Vagina (tissue), 2 donors: ENCODE results near the gene ALDH3B2.
"Not testable (repeated sequence)": the region's sequence is repeated elsewhere in the genome, so short reads cannot be mapped to it uniquely, and the experiment has no call there.

Experiments
- POLR2AphosphoS5 ChIP-seq, 2 donors: sonication (generic); formaldehyde crosslinking; IDR thresholded peaks; one replicate each; pipeline ENCODE4 v1.9.0; 2017; ENCODE audit warnings: antibody characterized with exemption in 2 of 2, mild to moderate bottlenecking in 2 of 2, low read depth in 1 of 2; ENCODE audit not compliant: insufficient read depth in 1 of 2
- TF ChIP-seq, protein P1 (sequence below), 3 experiments: fragments of 450-650 bp in 2 of 3; fragments of 200-600 bp in 1 of 3; sonication (generic) in 1 of 3; IDR thresholded peaks; one replicate each; pipeline ENCODE4 v1.5.1; 2017 to 2019; ENCODE audit warnings: antibody characterized with exemption in 3 of 3, mild to moderate bottlenecking in 2 of 3, moderate library complexity in 2 of 3

DNA sequence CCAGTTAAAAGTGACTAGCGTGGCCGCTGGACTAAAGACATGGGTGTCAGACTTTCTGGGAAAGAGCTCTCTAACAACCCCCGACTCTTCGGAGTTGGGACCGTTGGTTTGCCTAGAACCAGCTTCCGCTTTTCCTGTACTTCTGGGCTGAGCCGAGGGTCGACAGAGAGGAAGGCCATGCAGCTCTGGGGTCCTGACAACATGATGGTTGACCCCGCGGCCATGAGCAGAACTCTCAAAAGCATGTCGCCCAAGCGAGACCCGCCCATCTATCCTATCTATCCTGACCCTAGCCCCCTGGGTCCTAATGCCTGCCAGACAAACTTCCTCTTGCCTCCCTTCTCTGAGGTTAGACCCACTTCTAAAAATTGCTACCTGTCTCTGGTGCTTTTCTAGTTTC, 53.8 kb downstream of the ALDH3B2 start:
- TF ChIP-seq POLR2AphosphoS5 (IDR thresholded peaks at IDR 0.05; ENCODE audit: insufficient read depth in 1 of 2, low read depth in 1 of 2) = not testable (repeated sequence)
- TF ChIP-seq, protein P1, sequence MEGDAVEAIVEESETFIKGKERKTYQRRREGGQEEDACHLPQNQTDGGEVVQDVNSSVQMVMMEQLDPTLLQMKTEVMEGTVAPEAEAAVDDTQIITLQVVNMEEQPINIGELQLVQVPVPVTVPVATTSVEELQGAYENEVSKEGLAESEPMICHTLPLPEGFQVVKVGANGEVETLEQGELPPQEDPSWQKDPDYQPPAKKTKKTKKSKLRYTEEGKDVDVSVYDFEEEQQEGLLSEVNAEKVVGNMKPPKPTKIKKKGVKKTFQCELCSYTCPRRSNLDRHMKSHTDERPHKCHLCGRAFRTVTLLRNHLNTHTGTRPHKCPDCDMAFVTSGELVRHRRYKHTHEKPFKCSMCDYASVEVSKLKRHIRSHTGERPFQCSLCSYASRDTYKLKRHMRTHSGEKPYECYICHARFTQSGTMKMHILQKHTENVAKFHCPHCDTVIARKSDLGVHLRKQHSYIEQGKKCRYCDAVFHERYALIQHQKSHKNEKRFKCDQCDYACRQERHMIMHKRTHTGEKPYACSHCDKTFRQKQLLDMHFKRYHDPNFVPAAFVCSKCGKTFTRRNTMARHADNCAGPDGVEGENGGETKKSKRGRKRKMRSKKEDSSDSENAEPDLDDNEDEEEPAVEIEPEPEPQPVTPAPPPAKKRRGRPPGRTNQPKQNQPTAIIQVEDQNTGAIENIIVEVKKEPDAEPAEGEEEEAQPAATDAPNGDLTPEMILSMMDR (IDR thresholded peaks at IDR 0.05) = not testable (repeated sequence)
